Vagina (tissue), 2 donors: ENCODE data around the gene TENT4A.

Source experiments
- POLR2A ChIP-seq, 2 donors: fragments of 450-650 bp; IDR thresholded peaks; one replicate each; pipeline ENCODE4 v1.6.1; 2017; ENCODE audit warnings: antibody characterized with exemption in 2 of 2, mild to moderate bottlenecking in 2 of 2, moderate library complexity in 2 of 2
- TF ChIP-seq, protein P1 (sequence below), 3 experiments: fragments of 450-650 bp in 2 of 3; fragments of 200-600 bp in 1 of 3; sonication (generic) in 1 of 3; IDR thresholded peaks; one replicate each; pipeline ENCODE4 v1.5.1; 2017 to 2019; ENCODE audit warnings: antibody characterized with exemption in 3 of 3, mild to moderate bottlenecking in 2 of 3, moderate library complexity in 2 of 3

DNA sequence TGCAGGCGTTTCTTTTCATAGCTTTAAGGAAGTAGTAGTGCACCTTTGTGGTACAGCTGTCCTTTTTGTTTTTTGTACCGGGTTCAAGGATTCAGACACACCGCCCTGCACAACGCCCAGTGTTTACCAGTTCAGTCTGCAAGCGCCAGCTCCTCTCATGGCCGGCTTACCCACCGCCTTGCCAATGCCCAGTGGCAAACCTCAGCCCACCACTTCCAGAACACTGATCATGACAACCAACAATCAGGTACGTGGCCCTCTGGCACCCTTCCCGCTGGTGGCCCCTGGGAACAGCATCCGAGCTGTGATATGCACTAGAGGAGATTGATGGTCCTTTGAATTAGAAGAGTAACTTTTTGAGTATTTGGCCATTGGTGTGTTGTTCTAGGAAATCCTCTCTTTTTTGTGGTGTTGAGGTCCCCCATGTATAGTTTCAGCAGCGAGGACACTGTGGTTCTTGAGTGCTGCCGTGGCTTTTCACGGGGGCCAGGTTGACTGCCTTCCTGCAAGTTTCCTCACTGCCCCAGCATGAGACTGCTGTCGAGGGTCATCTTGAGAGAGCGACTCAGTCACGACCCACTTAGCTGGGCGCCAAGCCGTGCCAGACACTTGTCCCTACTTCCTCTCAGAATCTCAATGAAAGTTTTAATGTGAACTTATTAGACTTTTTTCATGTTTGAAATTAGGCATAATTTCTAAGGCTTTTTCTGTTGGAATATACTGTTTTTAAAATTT is 37.9 kb downstream of the TENT4A start:
- no peak for TF ChIP-seq POLR2A (IDR thresholded peaks at IDR 0.05)
- TF ChIP-seq, protein P1, sequence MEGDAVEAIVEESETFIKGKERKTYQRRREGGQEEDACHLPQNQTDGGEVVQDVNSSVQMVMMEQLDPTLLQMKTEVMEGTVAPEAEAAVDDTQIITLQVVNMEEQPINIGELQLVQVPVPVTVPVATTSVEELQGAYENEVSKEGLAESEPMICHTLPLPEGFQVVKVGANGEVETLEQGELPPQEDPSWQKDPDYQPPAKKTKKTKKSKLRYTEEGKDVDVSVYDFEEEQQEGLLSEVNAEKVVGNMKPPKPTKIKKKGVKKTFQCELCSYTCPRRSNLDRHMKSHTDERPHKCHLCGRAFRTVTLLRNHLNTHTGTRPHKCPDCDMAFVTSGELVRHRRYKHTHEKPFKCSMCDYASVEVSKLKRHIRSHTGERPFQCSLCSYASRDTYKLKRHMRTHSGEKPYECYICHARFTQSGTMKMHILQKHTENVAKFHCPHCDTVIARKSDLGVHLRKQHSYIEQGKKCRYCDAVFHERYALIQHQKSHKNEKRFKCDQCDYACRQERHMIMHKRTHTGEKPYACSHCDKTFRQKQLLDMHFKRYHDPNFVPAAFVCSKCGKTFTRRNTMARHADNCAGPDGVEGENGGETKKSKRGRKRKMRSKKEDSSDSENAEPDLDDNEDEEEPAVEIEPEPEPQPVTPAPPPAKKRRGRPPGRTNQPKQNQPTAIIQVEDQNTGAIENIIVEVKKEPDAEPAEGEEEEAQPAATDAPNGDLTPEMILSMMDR (IDR thresholded peaks at IDR 0.05): no peak
